IgD-negative memory B cell (primary cell): ENCODE data around the gene SPEM3. TPM values are rescaled to one million over a fixed set of nuclear protein-coding genes. Genes with fewer than 3 reads are reported as not detected.

ENCODE experiments used
- H3K27ac Mint-ChIP-seq, 3 donors: one replicate each; pipeline ENCODE4 v1.8.0; 2020 to 2022; ENCODE audit warnings: mild to moderate bottlenecking in 3 of 3, mixed read lengths in 3 of 3, moderate library complexity in 1 of 3
- H3K27me3 Mint-ChIP-seq: one replicate; pipeline ENCODE4 v1.8.0; 2021; ENCODE audit warnings: mixed read lengths
- H3K36me3 Mint-ChIP-seq: one replicate; pipeline ENCODE4 v1.8.0; 2020; ENCODE audit warnings: mild to moderate bottlenecking, mixed read lengths
- H3K4me1 Mint-ChIP-seq, 3 donors: one replicate each; pipeline ENCODE4 v1.8.0; 2020 to 2022; ENCODE audit warnings: mixed read lengths in 3 of 3, mild to moderate bottlenecking in 1 of 3
- H3K4me3 Mint-ChIP-seq, 4 donors: one replicate each; pipeline ENCODE4 v1.8.0; 2020 to 2022; ENCODE audit warnings: mild to moderate bottlenecking in 4 of 4, mixed read lengths in 4 of 4, moderate library complexity in 3 of 4
- H3K9me3 Mint-ChIP-seq, 3 donors: one replicate each; pipeline ENCODE4 v1.8.0; 2020 to 2021; ENCODE audit warnings: mixed read lengths in 3 of 3, mild to moderate bottlenecking in 1 of 3
- polyA plus RNA-seq: library from polyadenylated mRNA; unstranded; fragments of 300-500 nt; fragmentation: Illumina TruSeq; gene quantifications from one replicate; pipeline ENCODE4 v1.2.3, GENCODE V29; 2021

The SPEM3 gene
- polyA plus RNA-seq, 1 donor from 2014 or later = not detected

DNA sequence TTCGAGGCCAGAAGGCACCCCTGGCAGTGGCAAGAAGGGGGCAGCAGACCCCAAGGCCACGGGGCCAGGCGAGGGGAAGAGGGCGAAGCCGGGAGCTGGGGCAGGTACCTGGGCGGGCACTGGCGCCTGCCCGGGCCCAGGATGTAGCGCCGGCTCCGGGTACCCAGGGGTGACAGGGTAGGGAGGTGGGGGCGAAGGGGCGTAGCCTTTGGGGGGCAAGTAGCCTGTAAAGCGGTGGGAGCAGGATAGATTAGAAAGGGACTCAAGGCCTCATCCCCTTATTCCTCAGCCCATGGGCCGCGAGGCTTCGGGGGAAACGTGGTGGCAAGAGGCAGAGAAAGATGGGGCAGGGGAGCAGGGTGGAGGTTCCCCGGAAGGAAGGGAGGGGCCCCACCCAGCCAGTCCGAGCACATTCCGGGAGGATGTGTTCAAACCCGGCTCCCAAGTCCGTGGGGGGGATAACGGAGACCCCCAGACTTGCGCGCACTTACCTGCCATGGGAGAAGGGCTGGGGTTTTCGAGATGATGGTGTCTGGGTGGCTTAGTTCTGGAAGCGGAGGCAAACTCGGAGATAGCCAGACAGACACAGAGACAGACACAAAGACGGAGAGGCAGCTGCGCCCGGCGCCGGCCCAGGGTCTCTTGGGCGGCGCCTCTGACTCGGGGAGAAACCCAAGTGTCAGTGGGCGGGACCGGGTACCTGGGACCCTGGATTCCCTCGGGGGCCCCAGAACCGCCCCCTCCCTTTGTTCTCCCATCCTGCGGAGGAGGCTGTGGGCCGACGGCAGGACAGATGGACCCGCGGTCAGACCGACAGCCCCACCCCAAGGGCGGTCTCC lies 34.8 kb upstream of the SPEM3 start:
- H3K9me3 Mint-ChIP-seq = no peaks in the 10 kb centered on the region
- H3K4me1 Mint-ChIP-seq = peaks cover 10 to 12% (median 12%) of the 10 kb centered on the region in 3 donors
- no peaks in the 10 kb centered on the region for H3K36me3 Mint-ChIP-seq
- H3K4me3 Mint-ChIP-seq = peak overlapping the region; percentile 92 to 98 (median 96)
- no peaks in the 10 kb centered on the region for H3K27me3 Mint-ChIP-seq
- H3K27ac Mint-ChIP-seq = peak overlapping the region; percentile 85 to 94 (median 90)

DNA sequence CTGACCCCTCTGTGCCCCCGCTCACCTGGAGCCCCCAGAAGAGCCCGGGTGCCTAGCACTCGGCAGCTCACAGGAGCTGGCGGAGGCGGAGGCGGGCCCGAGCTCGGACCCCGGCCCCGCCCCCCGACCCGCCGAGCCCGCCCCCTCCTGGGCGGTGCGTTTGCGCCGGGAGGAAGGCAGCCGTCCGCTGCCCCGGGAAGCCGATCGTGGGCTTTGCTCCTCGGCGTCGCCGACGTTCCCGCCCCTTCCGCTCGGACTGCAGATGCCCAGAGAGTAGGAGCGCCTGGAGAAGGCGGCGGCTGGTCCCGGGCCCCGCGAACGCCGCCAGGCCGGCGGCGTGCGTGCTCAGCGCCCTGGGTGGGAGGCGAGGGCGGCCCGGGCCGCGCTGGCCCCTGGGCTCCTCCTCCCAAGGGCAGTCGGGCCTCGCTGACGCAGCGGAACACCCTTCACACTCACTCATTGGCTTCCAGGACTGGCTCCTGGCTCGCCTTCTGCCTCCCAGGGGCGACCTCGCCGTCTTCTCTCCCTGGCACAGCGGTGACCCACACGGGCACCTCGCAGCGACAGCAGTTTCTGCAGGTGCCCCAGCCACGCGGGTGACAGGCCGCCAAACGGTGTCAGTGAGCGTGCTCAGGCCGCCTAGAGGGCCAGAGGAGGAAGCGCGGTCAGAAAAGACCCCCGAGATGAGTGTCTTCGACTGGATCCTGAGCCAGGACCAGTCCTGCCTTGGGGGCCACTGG lies 34.0 kb upstream of the SPEM3 start, which contains the start of gene PLSCR3:
TSS of gene PLSCR3 (minus strand) at position 74 of the 740 bp plus-strand sequence. CDS start 415 bp downstream, outside the sequence.
- H3K36me3 Mint-ChIP-seq = no peaks in the 10 kb centered on the region
- peaks cover 12% of the 10 kb centered on the region in 3 donors for H3K4me1 Mint-ChIP-seq
- H3K9me3 Mint-ChIP-seq = no peaks in the 10 kb centered on the region
- peak within 1 kb of the TSS; percentile 90 to 94 (median 92) for H3K27ac Mint-ChIP-seq
- H3K27me3 Mint-ChIP-seq = no peaks in the 10 kb centered on the region
- peak within 1 kb of the TSS; percentile 92 to 98 (median 96) for H3K4me3 Mint-ChIP-seq

DNA sequence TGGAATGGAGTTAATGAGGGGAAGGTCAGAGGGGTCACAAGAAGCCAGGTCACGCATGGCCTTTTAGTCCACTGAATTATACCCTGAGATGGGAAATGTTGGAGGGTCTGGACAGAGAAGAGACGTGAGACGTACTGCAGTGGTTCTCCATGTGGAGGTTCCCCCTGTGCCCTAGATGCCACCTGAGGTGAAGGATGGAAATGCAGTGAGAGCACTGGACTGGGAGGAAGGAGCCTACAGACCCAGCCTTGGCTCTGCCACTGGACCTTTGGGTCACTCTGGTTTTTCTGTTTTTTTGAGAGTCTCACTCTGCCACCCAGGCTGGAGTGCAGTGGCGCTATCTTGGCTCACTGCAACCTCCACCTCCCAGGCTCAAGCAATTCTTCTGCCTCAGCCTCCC lies 32.5 kb upstream of the SPEM3 start:
- H3K27ac Mint-ChIP-seq = peak overlapping the region in 2 of 3 donors; percentile 20 to 74
- peaks cover 12% of the 10 kb centered on the region in 3 donors for H3K4me1 Mint-ChIP-seq
- peak overlapping the region; percentile 32 to 81 (median 63) for H3K4me3 Mint-ChIP-seq
- no peaks in the 10 kb centered on the region for H3K9me3 Mint-ChIP-seq
- H3K36me3 Mint-ChIP-seq = no peaks in the 10 kb centered on the region
- no peaks in the 10 kb centered on the region for H3K27me3 Mint-ChIP-seq

DNA sequence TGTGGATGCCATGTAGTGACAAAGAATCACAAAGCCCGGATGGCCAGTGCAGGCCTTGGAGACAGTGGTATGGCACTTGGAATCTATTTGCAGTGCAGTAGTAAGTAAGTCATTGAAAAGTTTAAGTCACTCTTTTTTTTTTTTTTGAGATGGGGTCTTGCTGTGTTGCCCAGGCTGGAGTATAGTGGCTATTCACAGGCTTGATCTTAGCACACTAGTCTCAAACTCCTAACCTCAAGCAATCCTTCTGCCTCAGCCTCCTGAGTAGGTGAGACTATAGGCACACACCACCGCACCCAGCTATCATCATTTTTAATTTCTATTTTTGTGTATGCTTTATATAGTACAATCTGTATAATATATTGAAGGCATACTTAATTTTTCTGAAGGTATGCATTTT lies 30.0 kb upstream of the SPEM3 start:
- Mint-ChIP-seq H3K27ac (no peak overlapping the region), H3K27me3 (no peaks in the 10 kb centered on the region), H3K4me3 (peak overlapping the region in 2 of 4 donors; percentile 32 to 55), H3K4me1 (peaks cover 12 to 18% (median 12%) of the 10 kb centered on the region in 3 donors), H3K36me3 (no peaks in the 10 kb centered on the region), H3K9me3 (no peaks in the 10 kb centered on the region)

DNA sequence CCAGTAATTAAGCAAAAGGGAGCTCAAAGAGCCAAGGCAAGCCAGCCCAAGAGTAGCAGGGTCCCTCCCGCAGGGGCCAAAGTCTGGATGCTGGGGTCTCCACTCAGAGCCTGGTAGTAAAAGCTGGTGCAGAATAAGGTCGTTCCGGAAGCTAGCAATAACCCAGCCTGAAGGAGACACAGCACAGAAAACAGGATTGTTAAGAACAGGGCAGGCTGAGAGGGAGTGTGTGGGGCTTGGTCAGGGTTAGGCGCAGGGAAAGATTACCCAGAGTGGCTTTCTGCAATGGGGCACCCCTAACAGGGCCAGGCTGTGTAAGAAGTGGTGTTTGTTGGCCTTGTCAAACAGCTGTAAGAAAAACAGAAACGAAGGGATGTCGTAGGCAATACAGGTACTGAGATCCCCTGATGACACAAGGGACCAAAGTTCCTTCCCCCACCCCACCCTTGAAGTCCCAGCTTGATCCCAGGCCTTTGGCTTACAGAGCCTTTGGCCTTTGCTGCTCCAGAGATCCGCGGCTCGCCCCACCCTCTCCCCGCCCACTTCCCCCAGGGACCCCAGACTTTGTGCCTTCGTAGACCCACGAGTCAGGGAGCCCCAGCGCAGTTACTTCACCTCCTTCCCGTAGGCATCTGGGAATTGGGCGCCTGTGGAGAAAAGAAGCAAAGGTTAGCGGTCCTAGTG lies 25.5 kb upstream of the SPEM3 start:
- Mint-ChIP-seq H3K9me3 (no peaks in the 10 kb centered on the region), H3K4me3 (peak overlapping the region; percentile 95 to 98 (median 97)), H3K4me1 (peaks cover 8 to 19% (median 12%) of the 10 kb centered on the region in 3 donors), H3K36me3 (no peaks in the 10 kb centered on the region), H3K27me3 (peaks cover 3% of the 10 kb centered on the region), H3K27ac (peak overlapping the region in 2 of 3 donors; percentile 22 to 95)

- peaks cover 3% of the 10 kb centered on the region for H3K27me3 Mint-ChIP-seq
- H3K9me3 Mint-ChIP-seq = no peaks in the 10 kb centered on the region
- H3K4me1 Mint-ChIP-seq = peaks cover 8 to 19% (median 8%) of the 10 kb centered on the region in 3 donors
- H3K27ac Mint-ChIP-seq = peak overlapping the region in 2 of 3 donors; percentile 87 to 95
- peak overlapping the region; percentile 95 to 98 (median 97) for H3K4me3 Mint-ChIP-seq
- H3K36me3 Mint-ChIP-seq = no peaks in the 10 kb centered on the region
Observed at GRCh38 chr17:7403727-7403976, 25.0 kb upstream of the SPEM3 start.

- H3K27ac Mint-ChIP-seq = peak within 1 kb of the TSS; percentile 81 to 95 (median 87)
- H3K9me3 Mint-ChIP-seq = no peaks in the 10 kb centered on the region
- H3K36me3 Mint-ChIP-seq = no peaks in the 10 kb centered on the region
- peaks cover 5% of the 10 kb centered on the region for H3K27me3 Mint-ChIP-seq
- peaks cover 5 to 19% (median 8%) of the 10 kb centered on the region in 3 donors for H3K4me1 Mint-ChIP-seq
- peak within 1 kb of the TSS; percentile 95 to 98 (median 97) for H3K4me3 Mint-ChIP-seq
Observed at GRCh38 chr17:7403977-7404736, 24.5 kb upstream of the SPEM3 start, which contains the start of gene TMEM256. TSS of gene TMEM256 (minus strand) at chr17:7404097. CDS start at chr17:7404084, 13 bp downstream.

DNA sequence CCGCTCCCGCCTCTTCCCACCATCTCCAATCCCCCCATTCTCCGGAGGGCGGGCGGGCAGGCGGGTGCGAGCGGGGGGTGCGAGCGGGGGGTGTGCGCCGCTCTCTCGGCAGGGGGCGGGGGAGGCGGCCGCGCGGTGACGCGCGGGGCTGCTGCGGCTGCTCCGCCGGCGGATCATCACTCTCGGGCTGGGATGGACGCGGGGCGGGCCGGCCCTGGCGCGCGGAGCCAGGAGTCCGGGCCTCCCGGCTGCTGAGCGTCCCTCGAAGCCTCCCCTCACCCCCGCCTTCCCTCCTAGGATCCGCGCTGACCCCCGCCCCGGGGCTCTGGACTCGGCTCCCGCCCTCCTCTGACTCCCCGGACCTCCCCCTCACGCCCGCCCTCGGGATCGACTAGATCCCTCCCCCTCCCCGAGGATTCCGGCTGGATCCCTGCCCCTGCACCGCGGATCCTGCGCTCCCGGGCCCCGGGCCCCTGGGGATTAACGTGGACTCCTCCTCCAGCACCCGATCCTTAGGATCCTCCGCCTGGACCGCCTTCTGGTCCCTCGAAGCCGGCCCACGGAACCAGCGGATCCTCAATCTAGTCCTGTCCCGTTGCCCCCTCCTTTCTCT lies 23.8 kb upstream of the SPEM3 start:
- H3K4me3 Mint-ChIP-seq = peak overlapping the region; percentile 95 to 98 (median 97)
- no peaks in the 10 kb centered on the region for H3K9me3 Mint-ChIP-seq
- H3K27me3 Mint-ChIP-seq = peaks cover 6% of the 10 kb centered on the region
- peaks cover 5 to 19% (median 8%) of the 10 kb centered on the region in 3 donors for H3K4me1 Mint-ChIP-seq
- H3K27ac Mint-ChIP-seq = peak overlapping the region; percentile 81 to 95 (median 87)
- no peaks in the 10 kb centered on the region for H3K36me3 Mint-ChIP-seq

- Mint-ChIP-seq H3K4me1 (peaks cover 5 to 19% (median 8%) of the 10 kb centered on the region in 3 donors), H3K36me3 (no peaks in the 10 kb centered on the region), H3K9me3 (no peaks in the 10 kb centered on the region)
Observed at GRCh38 chr17:7405350-7406234, 23.1 kb upstream of the SPEM3 start.

GRCh38 chr17:7406235-7406825 lies 22.3 kb upstream of the SPEM3 start:
- peaks cover 5 to 19% (median 8%) of the 10 kb centered on the region in 3 donors for H3K4me1 Mint-ChIP-seq
- peaks cover 6% of the 10 kb centered on the region for H3K27me3 Mint-ChIP-seq
- peak overlapping the region in 1 of 3 donors; percentile 77 for H3K27ac Mint-ChIP-seq
- H3K4me3 Mint-ChIP-seq = peak overlapping the region in 3 of 4 donors; percentile 63 to 76 (median 70)
- H3K9me3 Mint-ChIP-seq = no peaks in the 10 kb centered on the region
- H3K36me3 Mint-ChIP-seq = no peaks in the 10 kb centered on the region

More at GRCh38 chr17:7405350-7406234, 23.1 kb upstream of the SPEM3 start:
- H3K4me3 Mint-ChIP-seq = peak overlapping the region; percentile 76 to 94 (median 85)
- H3K27me3 Mint-ChIP-seq = peaks cover 6% of the 10 kb centered on the region
- peak overlapping the region in 1 of 3 donors; percentile 77 for H3K27ac Mint-ChIP-seq

DNA sequence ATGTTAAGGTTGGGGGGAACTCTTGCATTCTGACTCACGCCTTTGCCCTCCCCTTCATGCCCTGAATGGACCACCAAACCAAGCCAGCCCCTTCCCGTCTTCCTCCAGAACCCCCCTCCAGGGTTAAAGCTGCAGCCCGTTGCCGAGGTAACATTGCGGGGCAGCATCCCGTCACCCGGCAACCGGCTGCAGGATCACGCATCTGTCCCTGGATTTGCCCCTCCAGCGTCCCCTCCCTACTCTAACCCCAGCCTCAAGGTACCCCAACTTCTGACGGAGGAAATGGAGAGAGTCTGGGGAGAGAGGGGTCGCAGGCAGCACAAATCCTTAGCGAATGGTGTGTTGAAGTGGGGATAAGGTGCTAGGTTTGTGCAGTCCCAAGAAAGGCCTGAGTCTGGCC lies 21.6 kb upstream of the SPEM3 start:
- Mint-ChIP-seq H3K27me3 (peaks cover 6% of the 10 kb centered on the region), H3K4me1 (peaks cover 5 to 16% (median 8%) of the 10 kb centered on the region in 3 donors), H3K36me3 (no peaks in the 10 kb centered on the region), H3K27ac (peak overlapping the region in 1 of 3 donors; percentile 53), H3K4me3 (peak overlapping the region in 1 of 4 donors; percentile 27), H3K9me3 (no peaks in the 10 kb centered on the region)

GRCh38 chr17:7407485-7408251 lies 21.0 kb upstream of the SPEM3 start, which contains the start of gene NLGN2:
TSS of gene NLGN2 (plus strand) at chr17:7407845. CDS start at chr17:7408256, 411 bp downstream.
- Mint-ChIP-seq H3K36me3 (no peaks in the 10 kb centered on the region), H3K4me1 (peaks cover 5 to 16% (median 8%) of the 10 kb centered on the region in 3 donors), H3K4me3 (peak within 1 kb of the TSS in 2 of 4 donors; percentile 27 to 57), H3K9me3 (no peaks in the 10 kb centered on the region), H3K27me3 (peaks cover 6% of the 10 kb centered on the region), H3K27ac (peak within 1 kb of the TSS in 1 of 3 donors; percentile 53)
